COLO668 (cell line): ENCODE results near the gene HLA-DQA1.
"Not testable (repeated sequence)": the region's sequence is repeated elsewhere in the genome, so short reads cannot be mapped to it uniquely, and the experiment has no call there.

Source experiments
- DNase-seq: peaks from one replicate; lab custom pipeline; 2025; ENCODE audit not compliant: unreplicated experiment; lab: John Stamatoyannopoulos, UW

Gene HLA-DQA1

DNA sequence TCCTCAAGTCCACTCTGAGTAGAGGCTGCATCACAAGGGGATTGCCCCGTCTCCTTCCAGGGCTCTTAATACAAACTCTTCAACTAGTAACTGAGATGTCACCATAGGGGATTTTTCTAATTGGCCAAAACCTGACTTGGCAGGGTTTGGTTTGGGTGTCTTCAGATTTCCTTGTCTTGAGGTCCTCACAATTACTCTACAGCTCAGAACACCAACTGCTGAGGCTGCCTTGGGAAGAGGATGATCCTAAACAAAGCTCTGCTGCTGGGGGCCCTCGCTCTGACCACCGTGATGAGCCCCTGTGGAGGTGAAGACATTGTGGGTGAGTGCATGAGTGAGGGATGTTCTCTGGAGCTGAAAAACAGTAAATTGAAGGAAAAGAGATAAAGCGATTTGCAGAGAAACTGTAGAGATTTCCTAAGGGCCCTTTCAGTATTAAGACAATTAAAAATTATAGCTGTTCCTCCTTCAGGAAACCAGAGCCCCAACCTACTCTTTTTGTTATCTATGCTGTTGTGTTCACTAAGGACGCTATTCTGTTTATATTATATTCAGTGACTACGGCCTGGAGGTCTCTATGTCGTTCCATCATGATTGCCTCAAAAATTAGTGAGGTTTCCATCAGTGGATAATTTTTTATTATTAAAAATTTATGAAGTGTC lies at the start of gene HLA-DQA1:
HLA-DQA1 (plus strand) TSS at position 188 of the 662 bp plus-strand sequence; CDS start at position 241, 53 bp downstream.
- no peak for DNase-seq

DNA sequence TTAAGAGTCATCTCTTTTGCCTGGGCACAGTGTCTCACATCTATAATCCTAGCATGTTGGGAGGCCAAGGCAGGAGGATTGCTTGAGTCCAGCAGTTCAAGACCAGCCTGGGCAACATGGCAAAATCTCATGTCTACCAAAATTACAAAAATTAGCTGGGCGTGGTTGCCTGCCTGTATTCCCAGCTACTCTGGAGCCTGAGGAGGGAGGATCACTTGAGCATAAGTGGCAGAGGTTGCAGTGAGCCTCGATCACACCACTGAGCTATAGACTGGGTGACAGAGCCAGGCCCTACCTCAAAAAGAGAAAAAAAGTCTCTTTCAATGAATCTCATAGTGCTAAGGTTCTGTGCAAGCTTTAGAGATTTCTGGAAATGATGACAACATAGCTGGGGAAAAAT lies 49.0 kb upstream of the HLA-DQA1 start:
- no peak for DNase-seq

DNA sequence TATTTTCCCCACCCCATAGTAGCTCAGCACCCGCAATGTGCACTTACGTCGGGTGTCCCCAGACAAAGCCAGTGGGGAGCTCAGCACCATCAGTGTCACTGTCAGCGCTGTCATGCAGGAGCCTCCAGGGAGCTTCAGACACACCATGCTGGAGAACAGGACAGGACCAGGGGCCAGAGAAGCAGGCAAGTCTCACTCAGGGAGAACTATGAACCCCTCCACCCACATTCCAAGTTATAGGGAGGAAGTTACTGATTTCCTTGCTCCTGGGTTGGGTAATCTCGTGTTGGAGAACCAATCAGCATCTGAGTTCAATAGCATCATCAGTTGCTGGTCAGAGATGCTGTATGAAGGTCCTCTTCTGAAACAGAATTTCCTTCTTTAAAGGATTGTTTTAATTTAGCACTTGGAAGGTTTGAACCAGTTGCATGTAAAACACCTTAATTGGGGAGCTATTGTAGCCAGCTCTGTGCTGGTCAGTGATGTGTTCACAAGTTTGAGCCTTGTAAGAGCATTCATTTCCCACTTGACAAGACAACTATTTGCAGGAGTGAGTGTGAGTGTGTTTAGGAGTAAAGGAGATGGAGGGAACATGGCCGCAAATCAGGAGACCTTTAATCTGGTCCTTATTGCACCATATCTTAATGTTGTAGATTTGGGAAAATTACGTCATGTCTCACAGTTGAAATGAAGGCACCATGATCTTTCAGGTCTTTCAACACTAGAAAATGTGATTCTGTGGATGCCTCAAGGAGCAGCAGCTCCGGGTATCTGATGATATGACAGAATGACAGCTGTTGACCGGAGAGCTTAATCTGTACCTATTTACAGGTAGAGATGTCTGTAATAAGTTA lies 47.4 kb upstream of the HLA-DQA1 start, which contains the start of gene HLA-DRB1:
HLA-DRB1 (minus strand) TSS at position 253 of the 854 bp plus-strand sequence; CDS start at position 147, 106 bp downstream.
- no peak for DNase-seq

DNA sequence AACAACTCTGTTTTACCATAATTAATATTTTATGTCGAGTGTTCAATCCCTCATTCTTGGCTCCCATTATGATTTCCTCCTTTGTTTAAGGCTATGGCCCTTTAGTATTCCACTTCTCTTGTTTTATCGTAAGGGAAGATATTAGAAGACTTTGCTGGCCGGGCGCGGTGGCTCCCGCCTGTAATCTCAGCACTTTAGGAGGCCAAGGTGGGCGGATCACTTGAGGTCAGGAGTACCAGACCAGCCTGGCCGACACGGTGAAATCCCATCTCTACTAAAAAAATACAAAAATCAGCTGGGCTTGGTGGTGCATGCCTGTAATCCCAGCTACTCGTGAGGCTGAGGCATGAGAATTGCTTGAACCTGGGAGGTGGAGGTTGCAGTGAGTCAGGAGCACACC lies 46.5 kb upstream of the HLA-DQA1 start:
- DNase-seq, result not testable (repeated sequence)

DNA sequence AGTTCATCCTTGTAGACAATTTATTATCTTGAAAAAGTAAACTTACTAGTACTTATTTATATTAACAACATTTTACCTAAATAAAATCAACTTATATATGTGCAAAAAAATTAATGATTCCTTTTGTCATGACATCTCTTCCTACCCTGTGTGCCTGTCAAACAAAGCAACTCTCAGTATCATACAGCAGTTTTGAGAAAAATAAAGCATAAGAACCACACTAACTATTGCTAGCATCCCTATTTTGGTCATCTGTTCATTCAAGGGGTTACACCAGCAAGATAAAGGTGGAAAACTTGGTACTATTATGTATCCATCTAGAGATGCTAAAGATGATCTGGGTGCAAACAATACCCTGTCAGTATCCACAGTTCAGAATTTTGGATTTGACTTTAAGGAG lies 40.2 kb upstream of the HLA-DQA1 start:
- DNase-seq, result no peak

DNA sequence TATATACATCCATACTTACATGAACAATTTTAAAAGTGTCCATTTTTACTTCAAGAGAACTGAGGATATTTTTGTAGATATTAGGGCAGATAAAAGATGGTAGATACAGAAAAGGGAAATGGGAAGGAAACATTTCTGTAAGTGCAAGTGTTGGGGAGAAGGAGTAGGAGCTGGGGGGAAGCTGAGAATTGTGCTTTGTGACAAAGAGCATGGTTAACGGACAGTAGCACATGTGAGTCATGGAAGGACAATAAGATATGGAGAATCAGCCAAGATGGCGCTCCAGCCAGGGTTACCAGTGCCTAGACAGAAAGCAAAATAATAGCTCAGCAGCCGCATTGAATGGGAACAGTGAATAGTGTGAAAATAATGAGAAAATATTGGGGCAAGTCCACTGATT lies 34.8 kb upstream of the HLA-DQA1 start:
- DNase-seq, result no peak

DNA sequence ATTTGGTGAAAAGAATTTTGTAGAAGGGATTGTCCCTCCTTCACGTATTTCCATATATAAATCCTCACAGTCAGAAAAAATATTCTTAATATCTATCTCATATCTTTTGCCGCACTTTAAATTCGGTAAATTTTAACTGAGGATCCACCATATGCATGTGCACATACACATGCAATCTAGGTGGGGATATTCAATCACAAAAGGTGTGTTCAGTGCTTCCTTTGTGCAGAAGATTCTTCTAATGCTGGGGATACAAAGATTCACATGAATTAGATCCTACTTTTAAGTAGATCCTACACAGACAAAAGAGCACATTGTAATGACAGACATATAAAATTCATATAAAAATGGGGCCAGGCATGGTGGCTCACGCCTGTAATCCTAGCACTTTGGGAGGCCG lies 34.0 kb upstream of the HLA-DQA1 start:
- DNase-seq, result no peak

DNA sequence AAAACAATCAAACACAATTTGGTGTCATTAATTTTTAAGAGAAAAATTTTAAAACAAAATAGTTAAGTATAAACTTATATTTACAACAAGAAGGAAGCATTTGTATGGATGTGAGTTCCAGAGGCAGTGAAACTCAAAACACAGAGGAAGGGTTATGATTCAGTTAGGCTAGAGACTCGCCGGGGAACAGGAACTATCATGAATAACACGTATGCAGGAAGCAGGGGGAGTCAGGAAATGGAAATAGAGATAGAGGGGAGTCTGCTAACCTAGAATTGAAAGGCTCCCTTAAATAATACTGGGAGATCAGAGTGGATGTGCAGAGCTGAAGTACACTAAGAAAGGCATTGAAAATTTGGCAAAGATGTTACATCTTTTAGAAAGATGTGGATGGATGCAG lies 33.3 kb upstream of the HLA-DQA1 start:
- no peak for DNase-seq

DNA sequence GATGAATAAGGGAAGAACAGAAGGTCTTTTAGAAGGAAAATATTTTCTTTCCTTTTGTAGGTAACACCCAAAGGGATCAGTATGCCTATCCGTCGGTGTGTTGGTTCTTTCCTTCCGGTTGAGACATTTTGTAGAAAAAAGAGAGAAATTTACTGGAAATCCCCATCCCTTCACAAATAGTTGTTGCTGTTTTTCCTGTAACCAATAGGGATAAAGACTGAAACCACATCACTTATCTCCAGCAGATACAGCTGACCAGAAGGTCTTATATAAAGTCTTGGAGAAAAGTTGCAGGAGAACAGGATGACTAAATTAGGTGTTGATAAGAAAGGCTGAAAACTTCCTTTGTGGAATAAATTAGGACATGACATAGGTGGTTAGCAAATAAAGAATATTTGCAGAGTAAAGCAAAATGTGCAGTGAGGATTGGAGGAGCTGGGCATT lies 32.8 kb upstream of the HLA-DQA1 start:
- DNase-seq, result no peak

DNA sequence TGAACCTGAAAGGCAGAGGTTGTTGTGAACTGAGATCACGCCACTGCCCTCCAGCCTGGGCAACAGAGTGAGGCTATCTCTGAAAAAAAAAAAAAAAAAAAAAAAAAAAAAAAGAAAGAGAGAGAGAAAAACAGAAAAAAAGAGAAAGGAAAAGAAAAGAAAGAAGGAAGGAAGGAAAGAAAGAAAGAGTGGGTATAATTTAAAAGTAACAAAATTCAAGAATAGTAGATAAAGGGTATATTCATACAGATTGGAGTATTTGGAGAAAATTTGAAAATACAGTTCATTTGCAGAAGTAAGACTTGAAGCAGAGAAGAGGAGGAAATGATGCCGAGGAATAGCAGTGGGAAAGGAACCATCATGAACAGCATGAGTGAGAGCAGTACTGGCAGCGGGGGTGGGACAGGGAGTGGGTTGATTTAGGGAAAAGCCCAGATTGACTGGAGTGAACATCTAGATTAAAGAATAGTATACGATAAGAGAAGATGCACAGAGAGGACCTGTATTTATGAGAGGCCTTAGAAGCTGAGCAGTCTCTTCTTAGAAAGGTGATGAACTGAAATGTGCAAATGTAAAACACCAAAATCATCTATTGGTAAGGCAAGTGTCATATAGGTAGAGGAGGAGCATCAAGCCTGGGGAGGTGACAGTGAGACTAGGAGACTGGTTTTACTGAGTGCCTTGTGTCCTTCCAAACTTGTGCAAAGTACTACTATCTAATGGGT lies 29.8 kb upstream of the HLA-DQA1 start:
- DNase-seq, result no peak

DNA sequence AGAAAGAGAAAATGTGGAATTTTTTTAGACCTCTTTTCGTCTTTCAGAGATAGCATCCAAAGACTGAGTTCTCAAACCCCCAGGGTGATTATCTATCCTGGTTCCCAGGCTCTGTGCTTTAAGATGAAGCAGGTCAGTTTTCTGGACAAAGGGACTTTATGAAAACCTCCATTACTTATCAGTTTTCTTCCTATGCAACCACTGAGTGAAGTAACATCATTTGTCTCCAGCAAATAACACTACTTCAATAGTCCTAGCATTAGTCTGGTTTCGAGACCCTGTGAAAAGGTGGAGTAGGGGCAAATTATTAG lies 29.3 kb upstream of the HLA-DQA1 start:
- DNase-seq, result no peak

DNA sequence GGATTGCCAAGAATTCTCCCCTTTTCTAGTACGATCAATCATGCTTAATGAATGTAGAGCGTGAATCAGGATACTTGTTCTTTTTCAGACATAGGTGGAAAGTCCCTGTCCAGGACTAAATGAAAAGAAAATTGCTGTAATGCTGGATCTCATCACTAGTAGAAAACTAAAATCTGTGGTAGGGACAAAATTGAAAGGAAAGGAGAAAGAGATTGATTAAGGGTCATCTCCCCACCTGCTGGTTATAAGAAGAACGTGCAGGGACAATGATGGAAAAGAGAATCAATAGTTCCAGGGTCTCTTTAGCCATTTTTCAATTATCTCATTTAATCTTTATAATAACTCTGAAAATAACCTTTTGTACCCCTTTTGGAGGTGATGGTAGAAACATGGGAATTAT lies 28.8 kb upstream of the HLA-DQA1 start:
- no peak for DNase-seq

DNA sequence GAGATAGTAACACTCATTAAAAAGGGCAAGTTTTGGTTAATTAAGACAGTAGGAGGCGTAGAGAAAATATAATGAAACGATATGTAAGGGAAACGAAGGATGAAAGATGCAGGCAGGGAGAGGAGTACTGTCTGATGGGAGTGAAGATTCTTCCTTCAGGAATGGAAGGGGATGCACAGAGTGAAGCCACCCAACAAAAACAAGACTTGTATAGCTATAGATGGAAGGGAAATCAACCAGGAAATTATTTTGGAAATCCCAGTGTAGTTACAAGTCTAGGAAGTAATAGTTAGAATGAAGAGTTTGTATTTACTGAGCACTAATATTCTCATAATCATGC lies 27.8 kb upstream of the HLA-DQA1 start:
- no peak for DNase-seq

DNA sequence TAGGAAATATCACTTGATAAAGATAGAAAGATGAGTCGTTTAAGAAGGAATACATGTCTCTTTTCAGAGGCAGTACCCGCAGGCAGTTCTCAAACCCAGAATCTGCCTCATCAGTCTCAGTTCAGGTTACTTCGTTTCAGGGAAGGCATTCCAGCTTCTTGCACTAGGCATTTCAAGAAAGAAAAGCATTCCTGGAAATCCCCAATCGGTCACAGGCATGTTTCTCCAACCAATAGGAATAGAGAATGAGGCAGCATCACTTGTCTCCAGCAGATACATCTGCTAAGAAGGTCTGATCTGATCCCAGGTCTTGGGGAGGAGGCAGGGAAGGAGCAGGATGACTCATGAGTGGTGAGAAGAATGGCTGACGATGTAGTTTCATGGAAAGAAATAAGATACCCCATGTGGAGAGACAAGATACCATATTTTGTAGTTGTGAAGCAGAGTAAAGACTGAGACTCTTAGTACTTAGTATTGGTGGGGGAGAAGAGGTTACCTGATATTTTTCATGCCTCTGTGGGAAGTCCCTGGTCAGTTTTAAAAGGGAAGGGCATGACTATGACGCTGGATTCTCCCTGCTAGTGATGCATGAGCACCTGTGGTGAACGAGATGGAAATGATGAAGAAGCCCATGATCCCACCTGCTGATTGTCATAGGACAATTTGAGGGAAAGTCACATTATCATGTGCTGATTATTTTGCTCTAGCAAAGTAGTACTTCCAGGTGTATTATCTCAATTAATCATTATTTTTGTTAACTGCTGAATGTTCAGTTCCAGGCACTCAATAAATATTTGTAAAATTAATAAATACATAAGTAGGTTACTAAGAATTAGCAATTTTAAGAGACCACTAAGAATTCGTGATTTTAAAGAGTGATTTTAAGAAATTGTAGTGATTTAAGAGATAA lies 27.2 kb upstream of the HLA-DQA1 start:
- no peak for DNase-seq

DNA sequence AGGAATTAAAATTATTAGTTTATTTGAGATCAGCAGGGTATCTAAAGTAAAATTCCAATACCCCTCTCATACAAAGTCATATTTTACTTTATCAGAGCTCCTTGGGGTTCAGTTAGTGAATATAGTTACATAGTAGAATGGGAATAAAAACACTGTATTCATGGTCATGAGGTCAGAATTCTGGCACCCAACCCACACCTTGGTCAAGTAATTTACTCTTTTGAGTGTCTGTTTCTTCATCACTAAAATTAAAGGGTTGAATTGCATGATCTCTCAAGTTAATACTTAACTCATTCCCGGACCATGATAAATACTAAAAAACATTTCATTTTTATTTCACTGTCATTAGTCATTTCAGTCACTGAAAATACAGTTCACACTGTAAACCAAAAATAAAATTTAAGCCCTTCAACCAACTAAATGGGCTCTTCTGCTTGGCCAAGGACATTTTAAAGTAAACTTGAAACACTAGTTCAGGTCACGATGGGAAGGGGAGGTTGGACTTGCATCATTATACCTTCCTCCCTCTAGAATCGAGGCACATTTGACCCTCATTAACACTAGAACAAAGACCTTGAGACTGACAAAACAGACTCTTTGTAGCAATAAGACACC lies 26.4 kb upstream of the HLA-DQA1 start:
- no peak for DNase-seq

DNA sequence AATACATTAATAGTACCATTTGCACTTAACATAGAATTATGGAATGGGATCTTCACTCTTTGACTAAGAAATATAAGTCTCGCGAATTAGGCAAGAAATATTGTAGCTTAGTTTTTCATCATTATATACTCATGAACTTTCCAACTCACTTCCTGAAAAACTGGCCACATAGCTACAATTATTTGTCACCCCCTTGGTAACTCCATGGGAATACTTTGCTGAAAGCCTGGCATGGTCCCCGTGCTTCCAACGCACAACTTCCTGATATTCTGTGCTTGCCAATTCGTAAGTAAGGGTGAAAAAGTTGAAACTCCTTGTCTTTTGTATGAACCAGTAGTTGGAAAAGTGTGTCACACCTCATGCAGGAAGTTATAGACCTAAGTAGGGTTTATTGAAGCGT lies 23.7 kb upstream of the HLA-DQA1 start:
- no peak for DNase-seq

DNA sequence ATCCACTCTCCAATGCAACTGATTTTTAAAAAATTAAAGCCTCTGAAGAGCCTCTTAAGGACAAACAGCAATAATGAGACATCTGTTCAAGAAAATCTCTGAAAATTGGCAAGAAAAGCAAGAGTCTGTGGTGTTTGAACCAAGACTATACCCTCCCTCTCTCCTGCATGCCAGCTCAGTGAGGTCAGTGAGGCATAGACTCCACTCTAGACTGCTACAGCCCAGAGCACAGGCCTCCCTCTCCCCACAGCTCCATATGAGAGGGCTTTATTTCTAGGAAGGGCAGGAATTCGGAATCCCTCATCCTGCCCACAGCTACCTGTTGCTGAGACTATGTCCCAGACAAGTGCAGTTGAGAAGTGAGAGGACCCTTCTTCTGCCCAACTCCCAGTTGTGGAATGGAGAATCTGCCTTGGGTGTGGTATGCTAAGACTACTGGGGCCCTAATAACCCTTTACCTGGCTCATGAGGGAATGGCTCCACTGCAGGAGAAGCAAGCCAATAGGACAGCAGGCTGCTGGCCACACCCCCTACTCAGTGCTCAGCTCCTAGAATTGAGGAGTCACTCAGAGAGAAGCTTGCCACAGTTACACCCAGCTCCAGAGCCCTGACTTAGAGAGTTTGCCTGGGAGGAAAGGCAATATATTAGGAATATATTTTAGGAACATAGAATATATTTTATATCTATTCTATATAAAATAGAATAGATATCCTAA lies 22.7 kb upstream of the HLA-DQA1 start:
- DNase-seq, result no peak

DNA sequence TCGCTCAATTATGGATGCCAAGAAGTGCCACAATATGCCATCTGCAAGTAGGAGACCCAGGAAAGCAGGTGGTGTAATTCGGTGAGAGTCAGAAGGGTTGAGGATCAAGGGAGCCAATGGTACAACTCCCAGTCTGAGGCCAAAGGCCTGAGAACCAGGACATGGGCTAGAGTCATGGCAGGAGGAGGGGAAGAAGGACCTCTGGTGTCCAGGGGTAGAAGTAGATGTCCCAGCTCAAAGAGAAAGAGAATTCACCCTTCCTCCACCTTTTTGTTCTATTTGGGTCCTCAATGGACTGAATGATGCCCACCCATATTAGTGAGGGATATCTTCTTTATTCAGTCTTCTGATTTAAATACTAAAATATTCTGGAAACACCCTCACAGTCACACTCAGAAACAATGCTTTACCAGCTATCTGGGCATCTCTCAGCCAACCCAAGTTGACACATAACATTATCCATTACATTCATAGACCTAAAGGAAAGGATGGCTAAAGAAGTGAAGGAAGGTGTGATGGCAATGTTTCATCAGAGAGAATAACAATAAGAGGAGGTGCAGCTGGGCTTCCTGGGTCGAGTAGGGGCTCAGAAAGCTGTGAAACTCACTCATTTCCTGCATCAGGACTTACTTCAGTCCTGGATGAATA lies 21.2 kb upstream of the HLA-DQA1 start:
- no peak for DNase-seq

DNA sequence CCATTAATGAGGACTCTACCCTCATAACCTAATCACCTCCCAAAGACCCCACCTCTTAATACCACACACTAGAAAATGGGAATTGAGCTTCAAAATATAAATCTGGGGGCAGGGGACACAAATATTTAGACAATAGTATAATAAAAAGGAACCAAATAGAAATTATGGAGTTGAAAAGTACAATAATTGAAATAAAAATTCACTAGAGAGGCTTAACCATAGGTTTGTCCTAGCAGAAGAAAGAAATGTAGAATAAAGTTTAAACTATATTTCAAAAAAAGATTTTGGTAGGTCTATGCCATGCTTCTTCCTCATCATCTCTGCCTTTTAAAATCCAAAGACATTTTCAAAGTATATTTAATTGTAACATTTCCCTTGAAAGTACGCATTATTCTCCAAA lies 19.5 kb upstream of the HLA-DQA1 start:
- DNase-seq, result no peak
